ENCODE data around the gene BPIFA1. TPM values are rescaled to one million over a fixed set of nuclear protein-coding genes. Genes with fewer than 3 reads are reported as not detected.

Gene BPIFA1
- total RNA-seq (2014; rRNA removed; shearing (Covaris generic)) (not detected in 2 replicates), polyA plus RNA-seq (2016; fragmentation: Nextera tagmentation; extraction: Ambion mirVana) (not detected in 2 replicates)
- long read RNA-seq, result 0 reads

DNA sequence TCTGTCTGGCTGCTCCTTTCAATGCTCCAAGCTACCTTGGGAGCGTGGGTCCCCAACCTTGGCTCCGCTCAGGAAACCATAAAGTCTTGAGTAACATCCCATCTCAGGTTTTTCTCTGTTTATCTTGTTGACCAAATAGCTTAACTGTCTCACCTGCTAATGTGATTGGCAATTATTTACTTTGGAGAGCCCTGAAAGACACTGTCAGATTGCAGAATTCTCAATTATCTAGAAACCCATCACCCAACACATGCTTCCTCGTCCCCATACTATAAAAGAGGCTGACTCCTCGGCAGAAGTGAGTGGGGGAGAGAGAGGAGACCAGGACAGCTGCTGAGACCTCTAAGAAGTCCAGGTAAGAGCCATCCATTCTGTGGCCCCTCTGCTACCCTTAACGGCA, at the start of gene BPIFA1:
BPIFA1 (plus strand) TSS at position 301 of the 400 bp plus-strand sequence. CDS start 1,716 bp downstream, outside the sequence.
- no peaks in the 10 kb centered on the region for H3K27me3 ChIP-seq (ENCODE audit: insufficient read depth)
- no peak within 1 kb of the TSS for H3K4me3 ChIP-seq
- no peak within 1 kb of the TSS for H3K4me2 ChIP-seq
- Mint-ChIP-seq H3K27ac (no peak within 1 kb of the TSS), H3K4me3 (no peak within 1 kb of the TSS), H3K9me3 (no peaks in the 10 kb centered on the region), H3K27me3 (ENCODE audit: insufficient read depth, low read depth, poor library complexity) (no peaks in the 10 kb centered on the region), H3K4me1 (no peaks in the 10 kb centered on the region; the same call in 2 of the 3 replicates), H3K36me3 (ENCODE audit: low read depth) (no peaks in the 10 kb centered on the region; the same call in 2 of the 3 replicates)
- no peaks in the 10 kb centered on the region for H4K20me1 ChIP-seq (replicated peaks; ENCODE audit: insufficient read depth)
- no peaks in the 10 kb centered on the region for H3K9me2 ChIP-seq (ENCODE audit: insufficient read depth)
- no peaks in the 10 kb centered on the region for H3K4me1 ChIP-seq (ENCODE audit: insufficient read depth)
- ATAC-seq (no peak), DNase-seq (ENCODE audit: low spot score) (no peak)
- H3K36me3 ChIP-seq (ENCODE audit: insufficient read depth), result no peaks in the 10 kb centered on the region
- no peak within 1 kb of the TSS for H2AFZ ChIP-seq
- TF ChIP-seq STAT1 (IDR thresholded peaks at IDR 0.05; ENCODE audit: unreplicated experiment), result no peak
- no peak for TF ChIP-seq EZH2phosphoT487 (IDR thresholded peaks at IDR 0.05; ENCODE audit: unreplicated experiment)
- TF ChIP-seq REST (IDR thresholded peaks at IDR 0.05; ENCODE audit: unreplicated experiment), result no peak
- no peak for TF ChIP-seq EZH2 (IDR thresholded peaks at IDR 0.05; ENCODE audit: low read depth, unreplicated experiment)
- no peak for TF ChIP-seq ZNF331 (CRISPR knock-in tag; IDR thresholded peaks at IDR 0.05; ENCODE audit: low read depth)
- TF ChIP-seq, protein P1, sequence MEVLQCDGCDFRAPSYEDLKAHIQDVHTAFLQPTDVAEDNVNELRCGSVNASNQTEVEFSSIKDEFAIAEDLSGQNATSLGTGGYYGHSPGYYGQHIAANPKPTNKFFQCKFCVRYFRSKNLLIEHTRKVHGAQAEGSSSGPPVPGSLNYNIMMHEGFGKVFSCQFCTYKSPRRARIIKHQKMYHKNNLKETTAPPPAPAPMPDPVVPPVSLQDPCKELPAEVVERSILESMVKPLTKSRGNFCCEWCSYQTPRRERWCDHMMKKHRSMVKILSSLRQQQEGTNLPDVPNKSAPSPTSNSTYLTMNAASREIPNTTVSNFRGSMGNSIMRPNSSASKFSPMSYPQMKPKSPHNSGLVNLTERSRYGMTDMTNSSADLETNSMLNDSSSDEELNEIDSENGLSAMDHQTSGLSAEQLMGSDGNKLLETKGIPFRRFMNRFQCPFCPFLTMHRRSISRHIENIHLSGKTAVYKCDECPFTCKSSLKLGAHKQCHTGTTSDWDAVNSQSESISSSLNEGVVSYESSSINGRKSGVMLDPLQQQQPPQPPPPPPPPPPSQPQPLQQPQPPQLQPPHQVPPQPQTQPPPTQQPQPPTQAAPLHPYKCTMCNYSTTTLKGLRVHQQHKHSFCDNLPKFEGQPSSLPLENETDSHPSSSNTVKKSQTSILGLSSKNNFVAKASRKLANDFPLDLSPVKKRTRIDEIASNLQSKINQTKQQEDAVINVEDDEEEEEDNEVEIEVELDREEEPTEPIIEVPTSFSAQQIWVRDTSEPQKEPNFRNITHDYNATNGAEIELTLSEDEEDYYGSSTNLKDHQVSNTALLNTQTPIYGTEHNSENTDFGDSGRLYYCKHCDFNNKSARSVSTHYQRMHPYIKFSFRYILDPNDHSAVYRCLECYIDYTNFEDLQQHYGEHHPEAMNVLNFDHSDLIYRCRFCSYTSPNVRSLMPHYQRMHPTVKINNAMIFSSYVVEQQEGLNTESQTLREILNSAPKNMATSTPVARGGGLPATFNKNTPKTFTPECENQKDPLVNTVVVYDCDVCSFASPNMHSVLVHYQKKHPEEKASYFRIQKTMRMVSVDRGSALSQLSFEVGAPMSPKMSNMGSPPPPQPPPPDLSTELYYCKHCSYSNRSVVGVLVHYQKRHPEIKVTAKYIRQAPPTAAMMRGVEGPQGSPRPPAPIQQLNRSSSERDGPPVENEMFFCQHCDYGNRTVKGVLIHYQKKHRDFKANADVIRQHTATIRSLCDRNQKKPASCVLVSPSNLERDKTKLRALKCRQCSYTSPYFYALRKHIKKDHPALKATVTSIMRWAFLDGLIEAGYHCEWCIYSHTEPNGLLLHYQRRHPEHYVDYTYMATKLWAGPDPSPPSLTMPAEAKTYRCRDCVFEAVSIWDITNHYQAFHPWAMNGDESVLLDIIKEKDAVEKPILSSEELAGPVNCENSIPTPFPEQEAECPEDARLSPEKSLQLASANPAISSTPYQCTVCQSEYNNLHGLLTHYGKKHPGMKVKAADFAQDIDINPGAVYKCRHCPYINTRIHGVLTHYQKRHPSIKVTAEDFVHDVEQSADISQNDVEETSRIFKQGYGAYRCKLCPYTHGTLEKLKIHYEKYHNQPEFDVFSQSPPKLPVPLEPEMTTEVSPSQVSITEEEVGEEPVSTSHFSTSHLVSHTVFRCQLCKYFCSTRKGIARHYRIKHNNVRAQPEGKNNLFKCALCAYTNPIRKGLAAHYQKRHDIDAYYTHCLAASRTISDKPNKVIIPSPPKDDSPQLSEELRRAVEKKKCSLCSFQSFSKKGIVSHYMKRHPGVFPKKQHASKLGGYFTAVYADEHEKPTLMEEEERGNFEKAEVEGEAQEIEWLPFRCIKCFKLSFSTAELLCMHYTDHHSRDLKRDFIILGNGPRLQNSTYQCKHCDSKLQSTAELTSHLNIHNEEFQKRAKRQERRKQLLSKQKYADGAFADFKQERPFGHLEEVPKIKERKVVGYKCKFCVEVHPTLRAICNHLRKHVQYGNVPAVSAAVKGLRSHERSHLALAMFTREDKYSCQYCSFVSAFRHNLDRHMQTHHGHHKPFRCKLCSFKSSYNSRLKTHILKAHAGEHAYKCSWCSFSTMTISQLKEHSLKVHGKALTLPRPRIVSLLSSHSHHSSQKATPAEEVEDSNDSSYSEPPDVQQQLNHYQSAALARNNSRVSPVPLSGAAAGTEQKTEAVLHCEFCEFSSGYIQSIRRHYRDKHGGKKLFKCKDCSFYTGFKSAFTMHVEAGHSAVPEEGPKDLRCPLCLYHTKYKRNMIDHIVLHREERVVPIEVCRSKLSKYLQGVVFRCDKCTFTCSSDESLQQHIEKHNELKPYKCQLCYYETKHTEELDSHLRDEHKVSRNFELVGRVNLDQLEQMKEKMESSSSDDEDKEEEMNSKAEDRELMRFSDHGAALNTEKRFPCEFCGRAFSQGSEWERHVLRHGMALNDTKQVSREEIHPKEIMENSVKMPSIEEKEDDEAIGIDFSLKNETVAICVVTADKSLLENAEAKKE (CRISPR knock-in tag; IDR thresholded peaks at IDR 0.05), result no peak
- TF ChIP-seq, protein P2, sequence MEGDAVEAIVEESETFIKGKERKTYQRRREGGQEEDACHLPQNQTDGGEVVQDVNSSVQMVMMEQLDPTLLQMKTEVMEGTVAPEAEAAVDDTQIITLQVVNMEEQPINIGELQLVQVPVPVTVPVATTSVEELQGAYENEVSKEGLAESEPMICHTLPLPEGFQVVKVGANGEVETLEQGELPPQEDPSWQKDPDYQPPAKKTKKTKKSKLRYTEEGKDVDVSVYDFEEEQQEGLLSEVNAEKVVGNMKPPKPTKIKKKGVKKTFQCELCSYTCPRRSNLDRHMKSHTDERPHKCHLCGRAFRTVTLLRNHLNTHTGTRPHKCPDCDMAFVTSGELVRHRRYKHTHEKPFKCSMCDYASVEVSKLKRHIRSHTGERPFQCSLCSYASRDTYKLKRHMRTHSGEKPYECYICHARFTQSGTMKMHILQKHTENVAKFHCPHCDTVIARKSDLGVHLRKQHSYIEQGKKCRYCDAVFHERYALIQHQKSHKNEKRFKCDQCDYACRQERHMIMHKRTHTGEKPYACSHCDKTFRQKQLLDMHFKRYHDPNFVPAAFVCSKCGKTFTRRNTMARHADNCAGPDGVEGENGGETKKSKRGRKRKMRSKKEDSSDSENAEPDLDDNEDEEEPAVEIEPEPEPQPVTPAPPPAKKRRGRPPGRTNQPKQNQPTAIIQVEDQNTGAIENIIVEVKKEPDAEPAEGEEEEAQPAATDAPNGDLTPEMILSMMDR (conservative IDR thresholded peaks at IDR 0.05; ENCODE audit: low read depth in 2 of 2), result no peak
- no peak for TF ChIP-seq NANOG (IDR thresholded peaks at IDR 0.05; ENCODE audit: borderline replicate concordance)
- no peak for TF ChIP-seq ZNF114 (CRISPR knock-in tag; IDR thresholded peaks at IDR 0.05)
- no peak for TF ChIP-seq CREB1 (CRISPR knock-in tag; IDR thresholded peaks at IDR 0.05; ENCODE audit: low read depth)
- TF ChIP-seq ETS1 (IDR thresholded peaks at IDR 0.05), result no peak
- TF ChIP-seq POLR2AphosphoS5 (IDR thresholded peaks at IDR 0.05; ENCODE audit: low read depth), result no peak
- TF ChIP-seq JUNB (IDR thresholded peaks at IDR 0.05; ENCODE audit: unreplicated experiment), result no peak
- H3K27ac ChIP-seq (ENCODE audit: low read depth), result no peak within 1 kb of the TSS
- H3F3A ChIP-seq (replicated peaks; ENCODE audit: low read depth), result no peaks in the 10 kb centered on the region
- H3K79me2 ChIP-seq (replicated peaks; ENCODE audit: insufficient read depth), result no peaks in the 10 kb centered on the region

Data from GM23338 (cell line).